Activated CD4-positive, alpha-beta T cell treated with anti-CD3 and anti-CD28 coated beads, Interleukin-2, amount 50 U/mL, for 1 hour (primary cell): Measurements from ENCODE around the gene KIFC3.

Experiments used
- DNase-seq: peaks from one replicate; pipeline ENCODE4 v3.0.0-alpha.2; 2020

Gene KIFC3

DNA sequence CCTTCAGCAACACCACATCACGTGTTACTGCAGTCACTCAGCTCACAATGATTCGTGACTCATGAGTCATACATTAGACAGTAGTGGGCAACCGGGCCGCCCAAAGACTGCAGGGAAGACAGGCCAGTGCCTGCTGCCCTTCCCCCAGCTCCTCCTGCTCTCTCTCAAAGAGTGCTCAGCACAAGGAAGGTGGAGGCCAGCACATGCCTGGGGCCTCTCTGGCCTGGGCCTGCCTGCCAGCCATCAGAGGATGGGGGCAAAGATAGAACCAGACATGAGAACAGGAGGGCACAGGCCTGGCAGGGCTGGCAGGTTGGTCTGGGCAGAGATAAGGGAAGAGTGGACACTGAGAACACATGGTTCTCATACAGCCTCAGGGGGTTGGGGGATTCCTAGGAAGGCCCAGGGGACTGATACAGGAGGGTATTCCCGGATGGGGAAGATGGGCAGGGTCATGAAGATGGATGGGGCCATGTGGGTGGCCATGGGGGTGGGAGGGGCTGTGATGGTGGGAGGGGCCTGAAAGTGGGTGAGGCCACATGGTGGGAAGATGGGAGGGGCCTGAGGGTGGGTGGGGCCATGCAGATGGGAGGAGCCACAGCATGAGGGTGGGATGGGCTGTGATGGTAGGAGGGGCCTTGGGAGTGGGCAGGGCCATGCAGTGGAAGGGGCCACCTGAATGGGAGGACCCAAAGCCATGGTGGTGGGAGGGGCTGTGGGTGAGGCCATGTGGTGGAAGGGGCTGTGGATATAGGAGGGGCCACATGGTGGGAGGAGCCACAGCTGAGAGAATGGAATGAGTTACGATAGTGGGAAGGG lies 37.7 kb downstream of the KIFC3 start:
- DNase-seq = no peak

DNA sequence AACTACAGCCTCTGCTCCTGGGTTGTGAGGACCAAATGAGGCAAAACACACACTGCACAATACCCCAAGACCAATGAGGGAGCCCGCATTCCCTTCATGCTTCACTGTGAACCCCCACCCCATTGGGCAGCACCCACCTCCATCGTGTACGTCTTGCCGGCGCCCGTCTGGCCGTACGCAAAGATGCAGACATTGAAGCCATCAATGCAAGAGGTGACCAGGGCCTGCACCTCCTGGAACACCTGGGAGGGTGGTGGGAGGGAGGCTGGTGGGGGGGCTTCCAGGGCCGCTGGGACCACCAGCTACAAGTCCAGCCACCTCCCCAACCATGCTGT lies 38.3 kb downstream of the KIFC3 start:
- DNase-seq = no peak

DNA sequence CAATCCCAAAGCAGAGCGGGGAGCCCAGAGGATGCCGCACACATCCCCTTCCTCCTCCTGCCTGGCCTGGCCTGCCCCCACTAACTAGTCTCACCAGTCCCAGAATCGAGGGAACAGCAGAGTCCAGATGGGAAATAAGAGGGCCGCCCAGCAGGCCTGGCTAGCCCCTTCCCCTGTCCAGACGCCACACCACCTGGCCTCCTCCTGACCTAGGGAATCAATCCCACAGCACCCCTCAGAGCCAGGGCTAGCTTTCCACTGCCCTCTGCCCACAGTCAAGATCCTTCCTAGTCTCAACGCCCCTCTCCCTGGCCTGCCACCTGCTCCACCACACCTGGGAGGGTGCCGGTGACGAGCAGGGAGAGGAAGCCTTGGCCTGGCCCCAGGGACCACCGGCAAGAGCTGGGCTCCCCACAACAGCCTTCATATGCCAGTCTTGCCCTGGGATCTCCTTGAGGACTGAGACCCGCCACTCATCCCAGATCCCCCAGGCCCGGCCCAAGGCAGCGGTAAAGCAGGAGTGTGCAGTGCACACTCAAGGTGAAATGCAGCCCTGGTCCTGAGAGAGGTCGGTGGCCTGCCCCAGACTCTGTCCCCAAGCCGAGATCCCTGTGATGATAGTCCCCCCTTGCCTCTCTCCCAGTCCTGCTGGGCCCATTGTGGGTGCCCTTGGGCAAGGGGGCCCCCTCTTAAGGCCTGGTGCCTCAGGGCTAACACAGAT lies 38.8 kb downstream of the KIFC3 start:
- no peak for DNase-seq

DNA sequence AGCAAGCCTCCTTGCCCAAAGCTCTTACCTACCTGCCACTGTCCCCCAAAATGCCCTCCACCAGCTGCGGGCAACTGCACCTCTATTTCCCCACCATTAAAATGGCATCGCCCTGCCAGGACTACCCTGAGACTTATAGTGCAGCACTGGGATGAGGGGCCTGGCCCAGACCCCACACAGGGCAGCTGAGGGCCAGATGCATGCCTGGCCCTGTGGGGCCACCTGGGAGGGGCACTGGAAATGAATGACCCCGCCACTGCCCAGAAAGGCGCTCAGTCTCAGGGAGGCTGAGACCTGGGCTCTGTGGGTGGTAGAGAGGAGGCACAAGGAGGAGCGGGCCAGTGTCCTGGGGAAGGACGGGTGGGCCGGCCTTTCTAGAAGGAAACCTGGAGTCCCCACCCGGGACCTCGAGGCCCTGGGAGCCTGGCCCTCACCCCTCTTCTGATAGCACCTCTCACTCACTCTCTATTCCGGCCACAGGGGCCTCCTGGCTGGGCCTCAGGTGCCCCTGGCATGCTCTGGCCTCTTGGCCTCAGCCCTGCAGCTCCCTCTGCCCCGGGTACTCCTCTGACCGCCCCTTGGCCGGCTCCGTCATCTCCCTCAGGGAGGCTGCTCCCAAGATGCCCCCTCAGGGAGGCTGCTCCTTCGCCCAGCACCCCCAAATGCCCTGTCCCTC lies 39.8 kb downstream of the KIFC3 start:
- DNase-seq = no peak

DNA sequence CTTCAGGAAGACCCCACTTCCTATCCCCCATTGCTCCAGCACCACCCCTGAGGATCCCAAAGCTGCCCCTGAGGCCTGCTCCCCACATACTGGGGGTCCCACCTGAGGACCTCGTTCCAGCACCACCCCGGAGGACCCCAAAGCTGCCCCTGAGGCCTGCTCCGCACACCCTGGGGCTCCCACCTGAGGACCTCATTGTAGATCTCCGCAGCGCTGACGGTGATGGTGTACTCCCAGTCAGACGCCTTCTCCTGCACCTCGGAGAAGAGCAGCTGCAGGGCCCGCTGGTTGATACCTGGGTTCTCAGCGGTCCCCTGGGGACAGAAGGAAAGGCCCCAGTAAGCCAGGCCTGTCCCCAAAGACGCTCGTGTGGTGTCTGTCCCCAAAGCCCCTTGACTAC lies 40.3 kb downstream of the KIFC3 start:
- DNase-seq = no peak

DNA sequence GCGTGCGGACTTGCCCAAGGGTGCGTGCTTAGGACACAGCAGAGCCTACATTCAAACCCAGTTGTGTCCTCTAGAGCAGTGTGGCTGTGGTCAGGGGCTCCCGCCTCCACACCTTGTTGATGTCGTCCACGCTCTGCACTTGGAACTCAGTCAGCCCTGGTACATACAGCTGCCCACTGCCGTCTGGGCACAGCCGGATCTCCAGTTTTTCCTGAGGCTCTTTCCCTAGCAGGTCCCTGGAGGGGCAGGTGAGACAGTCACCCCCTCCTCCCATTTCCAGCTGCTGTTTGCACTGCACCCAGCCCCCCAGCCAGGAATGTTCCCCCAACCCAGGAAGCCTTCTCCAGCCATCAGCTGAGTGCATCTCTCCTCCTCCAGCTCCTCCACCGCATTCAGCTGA lies 41.0 kb downstream of the KIFC3 start:
- DNase-seq = no peak

DNA sequence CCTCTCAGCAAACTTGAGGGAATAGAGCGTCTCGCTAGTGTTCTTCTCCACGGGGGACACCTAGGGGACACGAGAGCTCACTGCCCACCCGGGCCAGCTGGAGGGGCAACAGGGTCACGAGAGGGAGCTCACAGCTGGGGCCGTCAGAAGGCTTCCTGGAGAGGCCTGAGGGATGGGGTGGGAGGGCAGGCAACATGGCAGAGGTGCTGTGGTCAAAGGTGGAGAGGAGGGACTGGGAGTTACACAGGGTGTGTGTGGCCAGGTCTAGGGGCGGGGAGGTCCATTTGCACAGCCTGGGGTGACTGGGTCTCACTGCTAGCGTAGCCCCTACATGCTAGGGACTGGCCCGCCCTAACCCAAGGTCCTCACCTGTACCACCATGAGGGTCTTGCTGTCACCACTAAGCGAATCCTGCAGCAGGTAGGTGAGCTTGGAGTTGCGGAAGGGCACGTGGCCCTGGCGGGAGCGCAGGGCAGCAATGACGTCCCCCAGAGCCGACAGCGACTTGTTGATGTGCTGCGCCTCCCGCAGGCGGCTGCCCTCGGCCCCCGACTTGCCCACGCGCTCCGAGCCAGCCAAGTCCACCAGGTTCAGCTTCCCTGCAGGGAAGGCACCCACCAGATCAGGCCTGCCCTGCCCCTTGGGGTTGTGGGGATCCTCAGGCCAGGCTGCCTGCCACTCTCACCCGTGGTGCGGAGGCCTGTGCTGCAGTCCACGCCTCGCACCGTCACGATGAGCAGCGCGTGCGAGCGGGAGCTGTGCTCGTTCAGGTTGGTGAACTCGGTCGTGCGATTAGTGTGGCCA lies 41.7 kb downstream of the KIFC3 start:
- no peak for DNase-seq

DNA sequence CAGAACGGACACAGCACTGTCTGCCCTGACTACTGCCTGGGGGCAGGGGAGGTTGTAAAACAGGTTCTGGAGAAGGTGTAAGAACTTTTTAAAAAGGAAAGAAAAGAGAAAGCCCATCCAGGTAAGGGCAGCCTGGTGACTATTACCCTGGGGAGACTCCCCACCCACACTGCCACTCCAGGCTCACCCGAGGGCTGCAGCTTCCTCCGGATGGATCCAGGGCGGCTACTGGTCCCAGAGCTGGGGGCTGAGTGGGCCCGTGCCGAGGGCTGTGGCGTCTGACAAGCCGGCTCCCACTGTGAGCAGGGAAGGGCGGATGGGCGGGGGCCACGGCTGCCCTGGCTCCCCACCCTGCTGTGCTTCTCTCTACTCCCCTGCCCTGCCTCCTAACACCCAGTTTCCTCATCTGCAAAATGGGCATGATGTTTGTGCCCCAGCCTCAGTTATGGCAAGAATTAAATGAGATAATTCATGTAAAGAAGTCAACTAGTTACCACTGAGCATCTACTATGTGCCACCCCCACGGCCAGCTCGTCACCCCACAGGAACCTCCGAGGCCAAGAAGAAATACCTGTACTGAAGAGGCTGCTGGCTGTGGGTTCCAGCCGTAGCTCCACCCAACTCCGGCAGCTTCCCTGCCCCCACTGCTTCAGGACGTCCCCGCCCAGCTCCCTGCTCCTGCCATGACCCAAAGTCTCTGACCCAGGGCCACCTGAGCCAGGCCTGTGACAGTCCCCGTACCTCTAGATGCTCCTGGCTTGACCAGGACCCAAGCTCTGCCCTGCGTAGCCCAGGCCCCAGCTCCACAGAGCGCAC lies 42.5 kb downstream of the KIFC3 start:
- DNase-seq = no peak

DNA sequence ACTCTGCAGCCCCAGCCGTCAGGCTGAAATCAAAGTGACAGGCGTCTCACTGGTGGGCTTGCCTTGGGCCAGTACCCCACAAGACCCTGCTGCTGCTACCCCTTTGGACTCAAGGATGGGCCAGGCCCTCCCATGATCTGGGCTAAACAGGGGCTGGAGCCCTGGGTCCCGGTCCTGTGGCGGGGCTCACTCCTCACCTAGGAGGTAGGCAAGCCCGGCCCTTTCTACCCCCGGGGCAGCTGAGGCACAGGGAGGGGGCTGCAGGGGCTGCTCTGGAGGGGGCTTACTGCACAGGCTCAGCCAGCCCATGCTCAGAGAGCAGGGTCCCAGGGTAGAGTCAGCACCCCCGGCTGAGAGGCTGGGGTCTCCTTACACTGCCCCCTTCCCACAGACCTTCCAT lies 43.2 kb downstream of the KIFC3 start:
- DNase-seq = no peak

DNA sequence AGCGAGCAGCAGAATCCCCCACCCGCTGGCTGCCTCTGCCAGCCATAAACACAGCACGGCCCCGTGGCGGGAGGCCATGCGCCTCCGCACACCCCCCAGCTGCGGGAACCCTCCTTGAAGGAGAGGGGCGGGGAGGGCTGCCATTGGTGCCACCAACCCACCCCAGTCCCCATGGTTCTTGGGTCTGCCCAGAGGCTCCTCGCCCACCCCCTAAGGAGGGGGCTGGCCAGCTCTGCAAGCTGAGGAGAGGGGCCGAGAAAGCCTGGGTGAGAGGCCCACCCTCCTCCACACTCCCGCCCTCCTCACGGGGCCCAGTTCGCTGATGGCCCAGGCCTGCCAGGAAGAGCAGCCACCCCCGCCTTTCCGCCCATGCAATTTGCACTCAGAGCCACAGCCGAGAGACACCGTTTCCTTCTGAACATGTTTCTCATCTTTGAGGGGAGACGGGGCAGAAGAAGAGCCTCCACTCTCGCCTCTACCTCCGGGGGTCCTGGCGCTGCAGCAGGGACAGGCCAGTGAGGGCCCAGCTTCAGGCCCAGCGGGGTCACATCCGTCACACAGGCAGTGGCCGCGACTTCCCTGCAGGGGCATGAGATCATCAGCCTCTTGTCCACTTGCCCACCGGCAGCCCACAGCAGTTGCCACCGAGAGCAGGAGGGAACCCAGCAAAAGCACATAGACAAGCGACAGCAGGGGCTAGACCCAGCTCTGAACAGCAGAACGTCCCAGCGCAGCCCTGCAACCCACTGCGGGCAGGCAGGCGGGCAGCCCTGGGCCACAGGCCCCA lies 43.8 kb downstream of the KIFC3 start:
- no peak for DNase-seq

DNA sequence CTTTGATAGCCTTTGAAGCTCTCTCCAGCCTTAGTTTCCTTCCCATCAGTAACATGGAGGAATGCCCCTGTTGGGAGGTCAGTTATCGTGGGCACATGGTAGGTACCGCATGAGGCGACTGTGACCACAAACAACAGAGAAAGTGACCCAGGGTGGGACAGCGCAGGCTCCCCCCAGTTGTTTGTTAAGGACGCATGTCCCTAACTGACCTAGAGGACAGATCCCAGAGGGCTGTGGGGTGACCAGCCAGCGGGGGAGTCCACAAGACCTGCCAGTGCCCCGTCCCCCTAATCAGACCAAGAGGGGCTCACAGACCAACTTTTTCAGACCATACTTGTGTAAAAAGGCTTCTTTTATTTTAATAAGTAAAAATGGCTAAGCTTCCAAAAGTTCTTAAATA lies 44.4 kb downstream of the KIFC3 start:
- no peak for DNase-seq

DNA sequence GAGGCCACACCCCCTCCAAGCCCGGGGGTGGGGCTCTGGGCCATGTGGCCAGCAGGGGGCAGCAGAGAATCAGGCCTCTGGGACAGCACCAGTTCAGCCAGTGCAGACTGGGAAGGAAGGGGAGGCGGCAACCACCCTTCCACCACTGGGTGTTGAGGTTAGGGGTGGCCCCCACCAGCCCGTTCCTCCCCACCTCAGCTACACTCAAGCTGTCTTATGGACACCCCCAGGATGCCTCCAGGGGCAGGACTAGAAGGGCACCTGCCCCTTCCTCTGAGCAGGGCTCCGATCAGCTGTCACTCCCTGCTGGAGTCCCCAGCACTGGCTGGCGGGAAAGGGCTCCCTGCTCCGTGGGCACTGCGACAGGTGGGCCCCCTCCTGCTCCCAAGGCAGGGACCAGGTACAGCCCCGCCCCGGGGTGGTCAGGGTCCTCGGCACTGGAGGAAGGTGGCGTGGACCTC lies 44.9 kb downstream of the KIFC3 start:
- DNase-seq = peak; percentile 90

DNA sequence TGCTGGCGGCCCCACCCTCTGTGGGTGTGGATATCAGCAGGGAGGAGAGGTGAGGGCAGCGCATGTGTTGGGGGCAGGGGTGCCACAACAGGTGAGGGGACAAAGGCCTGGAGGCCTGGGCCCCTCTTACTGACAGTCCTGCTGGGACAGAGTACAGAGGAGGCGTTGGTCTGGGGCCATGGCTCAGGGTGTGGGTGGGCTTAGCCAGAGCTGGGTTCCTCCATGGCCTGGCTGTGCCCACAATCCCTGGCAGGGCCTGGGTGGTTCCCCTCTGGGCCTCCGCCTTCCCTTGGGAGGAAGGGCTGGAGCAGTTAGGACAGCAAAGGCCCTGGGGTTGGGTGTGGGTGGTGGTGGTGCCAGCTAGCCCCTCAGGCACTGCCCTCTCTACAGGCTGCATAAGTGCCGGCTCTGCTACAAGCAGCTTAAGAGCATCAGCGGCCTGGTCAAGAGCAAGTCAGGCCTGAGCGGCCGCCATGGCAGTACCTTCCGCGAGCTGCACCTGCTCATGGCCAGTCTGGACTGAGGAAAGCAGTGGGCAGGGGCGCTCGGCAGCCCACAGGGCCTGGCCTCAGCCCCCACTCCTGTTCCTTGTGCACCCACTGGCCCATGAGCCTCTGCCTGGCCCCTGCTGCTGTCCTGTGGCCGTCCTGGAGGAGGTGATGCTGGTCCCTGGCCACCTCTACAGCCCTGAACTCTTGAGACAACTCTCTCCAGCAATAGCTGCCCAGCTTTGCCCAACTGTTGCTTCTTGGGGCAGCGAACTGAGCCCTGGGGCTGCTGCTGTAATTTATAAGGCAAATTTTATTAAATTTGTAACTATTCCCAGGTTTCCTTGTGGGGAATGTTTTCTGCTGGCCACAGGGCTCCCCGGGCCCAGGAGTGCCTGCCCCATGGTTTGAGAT lies 45.6 kb downstream of the KIFC3 start:
- DNase-seq = no peak

DNA sequence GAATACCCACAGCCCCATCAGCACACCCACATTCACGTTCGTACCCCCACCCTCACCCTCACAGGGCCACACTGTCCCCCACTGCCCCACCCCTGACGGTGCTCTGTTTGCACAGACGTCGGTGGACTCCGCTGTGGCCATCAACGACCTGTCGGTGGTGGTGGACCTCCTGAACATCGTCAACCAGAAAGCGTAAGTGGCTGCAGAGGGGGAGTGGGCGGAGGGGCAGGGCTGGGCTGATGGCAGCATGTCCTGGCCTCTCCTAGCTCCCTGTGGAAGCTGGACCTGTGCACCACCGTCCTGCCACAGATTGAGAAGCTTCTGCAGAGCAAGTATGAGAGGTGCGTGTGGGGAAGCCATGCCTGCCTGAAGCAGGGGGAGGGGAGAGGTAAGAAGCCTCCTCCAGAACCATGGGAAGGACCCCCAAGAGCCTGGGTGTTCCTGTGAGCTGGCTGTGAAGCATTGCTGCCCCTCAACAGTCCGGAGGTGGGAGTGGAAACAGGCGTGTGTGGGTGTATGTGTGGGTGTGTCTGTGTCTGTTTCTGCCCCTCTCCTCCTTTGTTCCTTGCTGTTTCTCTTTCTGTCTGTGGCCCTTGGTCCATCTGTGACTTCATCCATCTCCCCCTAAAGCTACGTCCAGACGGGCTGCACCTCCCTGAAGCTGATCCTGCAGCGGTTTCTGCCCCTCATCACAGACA lies 46.4 kb downstream of the KIFC3 start:
- DNase-seq = no peak

DNA sequence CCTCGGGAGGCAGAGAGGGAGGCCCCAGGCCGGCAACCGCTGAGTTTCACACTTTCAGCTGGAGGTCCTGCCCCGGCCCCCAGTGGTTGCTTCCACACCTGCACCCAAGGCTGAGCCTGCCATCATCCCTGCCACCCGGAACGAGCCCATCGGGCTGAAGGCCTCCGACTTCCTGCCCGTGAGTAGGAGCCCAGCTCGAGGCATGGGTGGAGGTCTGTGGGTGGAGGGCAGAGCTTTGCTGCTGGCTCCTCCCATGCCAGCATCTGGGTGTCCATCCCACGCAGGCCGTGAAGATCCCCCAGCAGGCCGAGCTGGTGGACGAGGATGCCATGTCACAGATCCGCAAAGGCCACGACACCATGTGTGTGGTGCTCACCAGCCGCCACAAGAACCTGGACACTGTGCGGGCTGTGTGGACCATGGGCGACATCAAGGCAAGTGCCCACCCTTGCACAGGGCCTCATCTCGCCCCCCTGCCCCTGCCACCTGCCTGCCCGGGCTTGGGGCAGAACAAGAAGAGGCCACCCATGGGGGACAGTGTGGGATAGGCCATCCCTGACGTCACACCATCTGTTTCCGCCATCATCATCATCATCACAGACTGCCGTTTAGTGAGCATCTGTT lies 47.1 kb downstream of the KIFC3 start:
- DNase-seq = no peak

DNA sequence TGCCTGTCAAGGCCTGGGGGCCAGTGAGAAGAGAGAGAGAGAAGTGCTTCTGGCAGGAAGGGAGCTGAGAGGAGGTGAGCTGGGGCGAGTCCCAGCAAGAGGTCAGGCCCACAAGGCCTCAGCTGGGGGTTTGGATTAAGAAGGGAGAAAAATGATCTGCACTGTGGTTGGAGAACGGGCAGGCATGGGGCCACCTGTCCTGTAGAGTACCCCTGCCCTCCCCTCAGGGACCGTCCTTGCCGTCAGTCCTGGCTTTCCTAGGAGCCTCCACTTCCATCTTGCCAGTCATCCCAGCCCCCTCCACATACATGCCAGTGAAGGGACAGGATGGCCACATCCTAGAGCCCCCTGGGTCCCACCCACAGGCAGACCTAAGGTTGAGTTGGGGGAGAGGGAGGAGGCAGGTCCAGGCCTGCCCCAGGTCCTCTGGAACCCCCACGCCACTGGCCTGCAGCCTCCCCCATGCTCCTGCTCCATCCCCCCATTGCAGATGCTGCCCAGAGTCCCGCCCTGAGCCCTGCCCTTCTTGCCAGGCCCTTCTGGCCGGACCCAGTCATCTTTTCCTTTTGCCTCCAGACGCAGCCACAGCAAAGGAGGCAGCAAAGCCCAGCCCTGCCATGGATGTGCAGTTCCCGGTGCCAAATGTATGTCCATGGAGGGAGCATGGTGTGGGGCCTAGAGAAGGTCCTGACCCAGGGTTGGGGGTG lies 47.8 kb downstream of the KIFC3 start:
- DNase-seq = no peak

DNA sequence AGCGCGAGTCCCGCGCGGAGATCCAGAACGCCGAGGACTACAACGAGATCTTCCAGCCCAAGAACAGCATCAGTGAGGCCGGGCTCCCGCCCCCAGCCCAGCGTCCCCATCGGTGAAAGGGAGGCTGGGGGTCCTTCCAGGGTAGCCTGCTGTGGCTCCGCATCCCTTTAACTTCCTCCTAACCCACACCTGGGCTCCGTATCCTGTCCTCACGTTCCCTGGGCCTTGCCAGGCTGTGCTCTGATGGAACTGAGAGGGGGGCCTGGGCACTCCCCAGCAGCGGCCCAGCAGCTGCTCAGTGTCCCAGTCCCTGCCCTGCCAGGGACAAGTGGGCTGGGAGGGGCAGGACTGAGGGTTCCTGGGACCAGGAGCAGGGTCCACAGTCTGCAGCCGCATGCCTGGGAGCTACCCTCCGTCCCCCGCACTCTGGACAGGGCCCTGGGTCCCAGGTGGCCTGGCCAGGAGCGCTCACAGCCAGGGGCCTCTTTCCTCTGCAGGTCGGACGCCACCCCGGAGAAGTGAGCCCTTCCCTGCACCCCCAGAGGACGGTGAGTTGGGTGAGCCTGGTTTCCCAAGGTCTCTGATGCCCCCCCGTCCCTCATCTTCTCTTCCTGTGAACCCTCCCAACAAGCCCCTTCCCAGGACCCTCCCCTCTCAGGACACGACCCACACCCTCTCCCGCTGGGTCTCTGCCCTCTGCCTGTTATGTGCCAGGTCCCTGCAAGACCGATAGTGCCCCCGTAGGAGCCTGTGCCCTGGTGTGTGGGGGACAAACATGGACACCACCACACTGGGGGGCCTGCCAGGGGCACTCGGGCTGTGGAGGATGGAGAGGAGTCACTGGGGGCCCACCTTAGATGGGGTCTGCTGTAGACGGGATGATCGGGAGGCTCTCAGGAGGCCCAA lies 48.6 kb downstream of the KIFC3 start:
- no peak for DNase-seq
